ENCODE data around the gene XIST. TPM values are rescaled to one million over a fixed set of nuclear protein-coding genes. Genes with fewer than 3 reads are reported as not detected.

The XIST gene
- total RNA-seq, 1 experiment from 2014 or later: 1.0 TPM

GRCh38 chrX:73838123-73838522 is 14.4 kb downstream of the XIST start:
- Histone ChIP-seq H3K27me3 (ENCODE audit: insufficient read depth, low read length) (no peaks in the 10 kb centered on the region), H3K36me3 (ENCODE audit: control insufficient read depth in 1 of 2, insufficient read depth in 2 of 2, low read length in 2 of 2) (no peaks in the 10 kb centered on the region), H3K4me1 (ENCODE audit: control insufficient read depth in 1 of 2, insufficient read depth in 2 of 2, low read length in 2 of 2) (no peaks in the 10 kb centered on the region), H3K9ac (ENCODE audit: low read length) (no peak overlapping the region), H3K9me2 (ENCODE audit: insufficient read depth) (no peaks in the 10 kb centered on the region), H3K4me2 (ENCODE audit: low read length) (no peak overlapping the region), H3K27ac (ENCODE audit: low read depth, low read length) (no peak overlapping the region), H2AFZ (ENCODE audit: low read depth, low read length, poor library complexity, severe bottlenecking) (no peak overlapping the region), H4K20me1 (ENCODE audit: insufficient read depth) (no peaks in the 10 kb centered on the region), H3K9me3 (ENCODE audit: control insufficient read depth in 1 of 2, insufficient read depth in 1 of 2, low read depth in 1 of 2, low read length in 2 of 2) (no peaks in the 10 kb centered on the region), H3K4me3 (replicated peaks in 1 of 2; ENCODE audit: low read depth in 1 of 2, low read length in 2 of 2) (no peak overlapping the region), H3K79me2 (ENCODE audit: insufficient read depth, low read length) (no peaks in the 10 kb centered on the region)
- POLR2A ChIA-PET: no interaction called here
- RAD21 ChIA-PET (ENCODE audit: low non-redundant PET in 1 of 2, low total read pairs in 2 of 2, uncharacterized antibody in 2 of 2, unreplicated experiment in 2 of 2): no interaction called here
- no TSS peak for BruUV-seq (replicated peaks)
- no peak for ATAC-seq
- DNase-seq (ENCODE audit: low read depth, low spot score): no peak
- CTCF ChIA-PET: no interaction called here
- TF ChIP-seq MAX (IDR thresholded peaks at IDR 0.05) (no peak), RAD21 (IDR thresholded peaks at IDR 0.05; ENCODE audit: low read depth) (no peak), CEBPB (IDR thresholded peaks at IDR 0.05; ENCODE audit: low read depth) (no peak), SRF (IDR thresholded peaks at IDR 0.05; ENCODE audit: low read depth) (no peak), JUND (IDR thresholded peaks at IDR 0.05) (no peak), EGR1 (IDR thresholded peaks at IDR 0.05; ENCODE audit: low read depth) (no peak), ELF1 (IDR thresholded peaks at IDR 0.05; ENCODE audit: borderline replicate concordance, low read depth) (no peak), FOSL1 (IDR thresholded peaks at IDR 0.05; ENCODE audit: low read depth) (no peak), YY1 (IDR thresholded peaks at IDR 0.05; ENCODE audit: extremely low read depth, insufficient replicate concordance, low read depth, low read length) (no peak), ZFX (IDR thresholded peaks at IDR 0.05) (no peak), ZBTB33 (IDR thresholded peaks at IDR 0.05; ENCODE audit: extremely low read depth, insufficient replicate concordance, low read length) (no peak), EZH2 (IDR thresholded peaks at IDR 0.05) (no peak)
- intact Hi-C loops (cut with micrococcal nuclease): no loop called here

Data from HCT116 (cell line).